ENCODE data around the gene TRAPPC14.

Gene TRAPPC14

GRCh38 chr7:100142461-100142860 is 16.1 kb downstream of the TRAPPC14 start (continued):
- TF ChIP-seq, protein P1, sequence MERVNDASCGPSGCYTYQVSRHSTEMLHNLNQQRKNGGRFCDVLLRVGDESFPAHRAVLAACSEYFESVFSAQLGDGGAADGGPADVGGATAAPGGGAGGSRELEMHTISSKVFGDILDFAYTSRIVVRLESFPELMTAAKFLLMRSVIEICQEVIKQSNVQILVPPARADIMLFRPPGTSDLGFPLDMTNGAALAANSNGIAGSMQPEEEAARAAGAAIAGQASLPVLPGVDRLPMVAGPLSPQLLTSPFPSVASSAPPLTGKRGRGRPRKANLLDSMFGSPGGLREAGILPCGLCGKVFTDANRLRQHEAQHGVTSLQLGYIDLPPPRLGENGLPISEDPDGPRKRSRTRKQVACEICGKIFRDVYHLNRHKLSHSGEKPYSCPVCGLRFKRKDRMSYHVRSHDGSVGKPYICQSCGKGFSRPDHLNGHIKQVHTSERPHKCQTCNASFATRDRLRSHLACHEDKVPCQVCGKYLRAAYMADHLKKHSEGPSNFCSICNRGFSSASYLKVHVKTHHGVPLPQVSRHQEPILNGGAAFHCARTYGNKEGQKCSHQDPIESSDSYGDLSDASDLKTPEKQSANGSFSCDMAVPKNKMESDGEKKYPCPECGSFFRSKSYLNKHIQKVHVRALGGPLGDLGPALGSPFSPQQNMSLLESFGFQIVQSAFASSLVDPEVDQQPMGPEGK (CRISPR knock-in tag; IDR thresholded peaks at IDR 0.05; ENCODE audit: borderline replicate concordance): no peak
- TF ChIP-seq POU6F1 (CRISPR knock-in tag; IDR thresholded peaks at IDR 0.05; ENCODE audit: borderline replicate concordance, low read depth): no peak

DNA sequence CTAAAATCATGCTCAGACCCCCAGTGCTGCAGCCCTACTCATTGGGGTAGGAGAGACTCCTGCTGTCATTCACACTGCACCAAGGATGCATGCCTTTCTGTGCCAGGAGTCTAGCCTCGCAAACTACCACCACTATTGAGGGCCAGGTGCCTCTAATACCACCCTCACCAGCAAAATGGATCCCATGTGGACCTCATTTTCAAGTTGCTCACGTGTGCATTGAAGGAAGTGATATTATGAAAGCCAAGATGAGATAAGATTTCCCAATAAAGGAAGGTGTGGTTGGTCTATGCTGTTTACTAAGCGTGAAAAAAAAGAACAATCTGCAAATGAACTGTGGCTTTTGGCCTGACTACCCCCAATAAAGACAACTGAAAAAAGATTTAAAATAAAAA is 17.0 kb downstream of the TRAPPC14 start:
- no peak for TF ChIP-seq TSHZ2 (CRISPR knock-in tag; IDR thresholded peaks at IDR 0.05)
- no peak for TF ChIP-seq OSR1 (CRISPR knock-in tag; IDR thresholded peaks at IDR 0.05)
- no peak for TF ChIP-seq ARNTL (CRISPR knock-in tag; IDR thresholded peaks at IDR 0.05; ENCODE audit: borderline replicate concordance, low read depth)
- no peak for TF ChIP-seq ZC3H10 (CRISPR knock-in tag; IDR thresholded peaks at IDR 0.05)
- TF ChIP-seq TCF4 (CRISPR knock-in tag; IDR thresholded peaks at IDR 0.05; ENCODE audit: borderline replicate concordance): no peak
- no peak for TF ChIP-seq SNAI2 (CRISPR knock-in tag; IDR thresholded peaks at IDR 0.05)
- TF ChIP-seq GLIS3 (CRISPR knock-in tag; IDR thresholded peaks at IDR 0.05): no peak
- no peak for TF ChIP-seq ISL1 (CRISPR knock-in tag; IDR thresholded peaks at IDR 0.05)
- TF ChIP-seq POU6F1 (CRISPR knock-in tag; IDR thresholded peaks at IDR 0.05; ENCODE audit: borderline replicate concordance, low read depth): no peak
- TF ChIP-seq TOX (CRISPR knock-in tag; IDR thresholded peaks at IDR 0.05; ENCODE audit: borderline replicate concordance): no peak
- no peak for TF ChIP-seq CSDC2 (CRISPR knock-in tag; IDR thresholded peaks at IDR 0.05)
- TF ChIP-seq, protein P1 (CRISPR knock-in tag; IDR thresholded peaks at IDR 0.05; ENCODE audit: borderline replicate concordance): no peak
- TF ChIP-seq, protein P2, sequence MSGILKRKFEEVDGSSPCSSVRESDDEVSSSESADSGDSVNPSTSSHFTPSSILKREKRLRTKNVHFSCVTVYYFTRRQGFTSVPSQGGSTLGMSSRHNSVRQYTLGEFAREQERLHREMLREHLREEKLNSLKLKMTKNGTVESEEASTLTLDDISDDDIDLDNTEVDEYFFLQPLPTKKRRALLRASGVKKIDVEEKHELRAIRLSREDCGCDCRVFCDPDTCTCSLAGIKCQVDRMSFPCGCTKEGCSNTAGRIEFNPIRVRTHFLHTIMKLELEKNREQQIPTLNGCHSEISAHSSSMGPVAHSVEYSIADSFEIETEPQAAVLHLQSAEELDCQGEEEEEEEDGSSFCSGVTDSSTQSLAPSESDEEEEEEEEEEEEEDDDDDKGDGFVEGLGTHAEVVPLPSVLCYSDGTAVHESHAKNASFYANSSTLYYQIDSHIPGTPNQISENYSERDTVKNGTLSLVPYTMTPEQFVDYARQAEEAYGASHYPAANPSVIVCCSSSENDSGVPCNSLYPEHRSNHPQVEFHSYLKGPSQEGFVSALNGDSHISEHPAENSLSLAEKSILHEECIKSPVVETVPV (CRISPR knock-in tag; IDR thresholded peaks at IDR 0.05): no peak
- ATAC-seq: no peak; the same call in 2 of the 3 replicates

DNA sequence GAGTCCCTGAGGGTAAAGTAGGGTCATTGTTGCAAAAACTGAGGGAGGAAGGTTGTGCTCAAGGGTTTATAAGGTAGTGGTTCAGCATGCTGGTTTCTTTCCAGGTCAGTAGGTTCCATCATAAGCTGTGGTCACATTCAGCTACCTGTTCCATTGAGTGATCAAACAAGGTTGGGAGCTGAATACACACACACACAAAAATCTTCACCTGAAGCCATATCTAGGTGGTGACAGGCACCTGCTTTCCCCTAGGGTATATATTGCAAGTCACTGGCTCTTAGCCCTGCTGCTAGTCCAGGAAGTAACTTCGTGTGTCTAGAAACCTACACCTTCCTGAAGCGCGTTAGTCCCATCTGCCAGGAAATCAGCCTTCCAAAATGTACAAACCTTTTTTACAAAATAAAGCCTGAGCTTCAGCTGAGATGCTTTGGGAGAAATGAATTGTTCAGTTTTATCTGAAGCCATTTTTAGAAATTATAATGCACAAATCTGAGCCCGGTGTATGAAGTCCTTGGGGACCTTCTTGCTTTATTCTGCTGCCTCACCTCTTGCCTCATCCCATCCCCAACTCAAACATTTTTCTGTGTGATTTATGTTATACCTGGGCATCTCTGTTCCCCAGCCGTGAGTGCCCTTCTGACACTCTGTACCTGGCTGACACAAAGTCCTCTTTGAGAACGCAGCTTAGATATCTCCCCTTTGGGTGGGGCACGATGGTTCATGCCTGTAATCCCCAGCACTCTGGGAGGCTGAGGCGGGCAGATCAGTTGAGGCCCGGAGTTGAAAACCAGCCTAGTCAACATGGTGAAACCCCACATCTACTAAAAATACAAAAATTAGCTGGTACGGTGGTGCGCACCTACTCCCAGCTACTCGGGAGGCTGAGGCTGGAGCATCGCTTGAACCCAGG is 20.4 kb downstream of the TRAPPC14 start:
- no peak for ATAC-seq
- TF ChIP-seq ZNF8 (CRISPR knock-in tag; IDR thresholded peaks at IDR 0.05) (no peak), ZNF565 (CRISPR knock-in tag; conservative IDR thresholded peaks at IDR 0.05; ENCODE audit: low read depth) (no peak), ISL1 (CRISPR knock-in tag; IDR thresholded peaks at IDR 0.05) (no peak), ZFP3 (CRISPR knock-in tag; IDR thresholded peaks at IDR 0.05) (no peak), TOX (CRISPR knock-in tag; IDR thresholded peaks at IDR 0.05; ENCODE audit: borderline replicate concordance) (no peak), ZNF70 (CRISPR knock-in tag; IDR thresholded peaks at IDR 0.05) (no peak), PPARA (CRISPR knock-in tag; IDR thresholded peaks at IDR 0.05; ENCODE audit: borderline replicate concordance) (no peak), CREB5 (CRISPR knock-in tag; IDR thresholded peaks at IDR 0.05; ENCODE audit: low read depth) (no peak)

Measured in SK-N-SH treated with all-trans-retinoic acid at 6 μM for 48 hours (cell line).